ENCODE data around the gene LBX1.

- TF ChIP-seq CTCF (IDR thresholded peaks at IDR 0.05) = no peak
- TF ChIP-seq POLR2A (IDR thresholded peaks at IDR 0.05) = no peak
These were observed 4.1 kb downstream of the LBX1 start for GRCh38 chr10:101224910-101225823.
